H9 (cell line): ENCODE results near the gene EHBP1. TPM values are rescaled to one million over a fixed set of nuclear protein-coding genes. Genes with fewer than 3 reads are reported as not detected.

Experiments
- DNase-seq: peaks from one replicate; pipeline ENCODE4 v3.0.0-alpha.2; 2017
- H2AFZ ChIP-seq: one replicate; pipeline ENCODE4 v1.6.1; 2013; ENCODE audit warnings: mild to moderate bottlenecking, low read length, control low read depth, moderate library complexity
- H2AK5ac ChIP-seq: 2 replicates; pipeline ENCODE4 v1.6.1; 2013; ENCODE audit warnings: low read length, control low read depth, mixed read lengths; ENCODE audit not compliant: insufficient read length
- H2BK120ac ChIP-seq: one replicate; pipeline ENCODE4 v1.6.1; 2013; ENCODE audit warnings: low read depth, mild to moderate bottlenecking, low read length, control low read depth, inconsistent platforms; ENCODE audit not compliant: poor library complexity, severe bottlenecking
- H2BK12ac ChIP-seq: 2 replicates; pipeline ENCODE4 v1.6.1; 2013; ENCODE audit warnings: low read length, control low read depth, mixed read lengths, low read depth; ENCODE audit not compliant: insufficient read length
- H2BK15ac ChIP-seq: 2 replicates; pipeline ENCODE4 v1.6.1; 2013; ENCODE audit warnings: low read depth, low read length, control low read depth
- H2BK20ac ChIP-seq: one replicate; pipeline ENCODE4 v1.6.1; 2013; ENCODE audit warnings: low read depth, mild to moderate bottlenecking, low read length, control low read depth, inconsistent platforms; ENCODE audit not compliant: poor library complexity, severe bottlenecking
- H2BK5ac ChIP-seq: 2 replicates; pipeline ENCODE4 v1.6.1; 2013; ENCODE audit warnings: low read length, control low read depth, mixed read lengths; ENCODE audit not compliant: insufficient read length
- H3K14ac ChIP-seq: 2 replicates; pipeline ENCODE4 v1.6.1; 2013; ENCODE audit warnings: low read length, control low read depth; ENCODE audit not compliant: insufficient read depth
- H3K18ac ChIP-seq: 2 replicates; pipeline ENCODE4 v1.6.1; 2013; ENCODE audit warnings: low read depth, mild to moderate bottlenecking, mixed read lengths, low read length, control low read depth; ENCODE audit not compliant: insufficient read length
- H3K23ac ChIP-seq: 2 replicates; pipeline ENCODE4 v1.6.1; 2013; ENCODE audit warnings: low read length, control low read depth, mixed read lengths, low read depth; ENCODE audit not compliant: insufficient read length
- H3K23me2 ChIP-seq: 2 replicates; pipeline ENCODE4 v1.6.1; 2013; ENCODE audit warnings: low read depth, mild to moderate bottlenecking, mixed read lengths, low read length, control low read depth; ENCODE audit not compliant: insufficient read length, poor library complexity, severe bottlenecking
- H3K27ac ChIP-seq: 2 replicates; pipeline ENCODE4 v1.5.1; 2013; ENCODE audit warnings: low read length, control low read depth, mixed read lengths, low read depth; ENCODE audit not compliant: insufficient read length
- H3K27me3 ChIP-seq: 2 replicates; pipeline ENCODE4 v1.6.1; 2013; ENCODE audit warnings: low read length, control low read depth, inconsistent platforms; ENCODE audit not compliant: insufficient read depth
- H3K4ac ChIP-seq: 2 replicates; pipeline ENCODE4 v1.6.1; 2013; ENCODE audit warnings: low read depth, mild to moderate bottlenecking, control low read depth, inconsistent platforms, low read length, moderate library complexity
- H3K4me1 ChIP-seq: 2 replicates; pipeline ENCODE4 v1.6.1; 2013; ENCODE audit warnings: low read length, control low read depth, inconsistent platforms; ENCODE audit not compliant: insufficient read depth
- H3K4me2 ChIP-seq: 2 replicates; pipeline ENCODE4 v1.6.1; 2013; ENCODE audit warnings: low read length, control low read depth, mixed read lengths; ENCODE audit not compliant: insufficient read length, insufficient read depth
- H3K56ac ChIP-seq: 2 replicates; pipeline ENCODE4 v1.6.1; 2013; ENCODE audit warnings: low read depth, mild to moderate bottlenecking, mixed read lengths, low read length, control low read depth; ENCODE audit not compliant: insufficient read length
- H3K79me1 ChIP-seq: 2 replicates; pipeline ENCODE4 v1.6.1; 2013; ENCODE audit warnings: low read depth, mild to moderate bottlenecking, moderate library complexity, low read length, control low read depth, inconsistent platforms; ENCODE audit not compliant: insufficient read depth, poor library complexity, severe bottlenecking
- H3K79me2 ChIP-seq: 2 replicates; pipeline ENCODE4 v1.6.1; 2013; ENCODE audit warnings: low read length, control low read depth, inconsistent platforms; ENCODE audit not compliant: insufficient read depth
- H3K9ac ChIP-seq: 2 replicates; pipeline ENCODE4 v1.6.1; 2013; ENCODE audit warnings: low read length, control low read depth, mixed read lengths; ENCODE audit not compliant: insufficient read length; ENCODE audit errors: extremely low read depth
- H3K9me3 ChIP-seq: one replicate; pipeline ENCODE4 v1.6.1; 2013; ENCODE audit warnings: low read depth, low read length, inconsistent platforms; ENCODE audit not compliant: control insufficient read depth
- H3T11ph ChIP-seq: one replicate; pipeline ENCODE4 v1.6.1; 2013; ENCODE audit warnings: mild to moderate bottlenecking, low read length, control low read depth, inconsistent platforms
- H4K20me1 ChIP-seq: one replicate; pipeline ENCODE4 v1.6.1; 2013; ENCODE audit not compliant: control insufficient read depth, insufficient read length, insufficient read depth
- H4K5ac ChIP-seq: 2 replicates; pipeline ENCODE4 v1.6.1; 2013; ENCODE audit warnings: low read depth, mild to moderate bottlenecking, mixed read lengths, low read length, control low read depth; ENCODE audit not compliant: insufficient read length
- H4K8ac ChIP-seq: replicated peaks from 2 replicates; pipeline ENCODE4 v1.6.1; 2013; ENCODE audit warnings: low read length, control low read depth, mixed read lengths, low read depth; ENCODE audit not compliant: insufficient read length
- H4K91ac ChIP-seq: 2 replicates; pipeline ENCODE4 v1.6.1; 2013; ENCODE audit warnings: low read depth, mild to moderate bottlenecking, moderate library complexity, mixed read lengths, low read length, control low read depth; ENCODE audit not compliant: insufficient read length
- H3K27ac Mint-ChIP-seq, 3 experiments: 2 replicates in 2 of 3; 3 replicates in 1 of 3; pipeline ENCODE4 v1.8.0; 2020 to 2021; ENCODE audit warnings: mixed read lengths in 3 of 3, mild to moderate bottlenecking in 1 of 3, moderate library complexity in 1 of 3
- H3K27me3 Mint-ChIP-seq: 2 replicates; pipeline ENCODE4 v1.8.0; 2021; ENCODE audit warnings: low read depth, mild to moderate bottlenecking, moderate library complexity, mixed read lengths
- H3K36me3 Mint-ChIP-seq, 3 experiments: 2 replicates in 2 of 3; 3 replicates in 1 of 3; pipeline ENCODE4 v1.8.0; 2020 to 2021; ENCODE audit warnings: low read depth in 3 of 3, mixed read lengths in 3 of 3; ENCODE audit not compliant: insufficient read depth in 1 of 3
- H3K4me1 Mint-ChIP-seq, 2 experiments: 2 replicates each; pipeline ENCODE4 v1.8.0; 2020; ENCODE audit warnings: mixed read lengths in 2 of 2
- H3K4me3 Mint-ChIP-seq, 2 experiments: 2 replicates in 1 of 2; 3 replicates in 1 of 2; pipeline ENCODE4 v1.8.0; 2020 to 2021; ENCODE audit warnings: mild to moderate bottlenecking in 2 of 2, mixed read lengths in 2 of 2, moderate library complexity in 1 of 2
- H3K9me3 Mint-ChIP-seq, 2 experiments: 2 replicates in 1 of 2; 3 replicates in 1 of 2; pipeline ENCODE4 v1.8.0; 2020; ENCODE audit warnings: mild to moderate bottlenecking in 2 of 2, mixed read lengths in 2 of 2, moderate library complexity in 1 of 2
- whole genome bisulfite sequencing: extraction: QIAGEN DNeasy Blood & Tissue Kit; methylation state at CpG from one replicate; pipeline ENCODE4 v1.1.7; 2013; ENCODE audit warnings: missing lambda C conversion rate, low lambda C conversion rate, mixed read lengths; ENCODE audit not compliant: insufficient read length; ENCODE audit errors: extremely low coverage; 5-methylcytosine and 5-hydroxymethylcytosine counted together
- total RNA-seq: library from RNA; stranded (reverse); gene quantifications from 2 replicates; pipeline ENCODE4 v1.2.1, GENCODE V29; 2021
- TF ChIP-seq, protein P1 (sequence below): fragments of 200-600 bp; sonication (generic); conservative IDR thresholded peaks from 3 replicates; pipeline ENCODE4 v1.8.0; 2021; ENCODE audit warnings: antibody characterized with exemption, mild to moderate bottlenecking

The EHBP1 gene
- total RNA-seq, 1 experiment from 2014 or later: 35.6 TPM

DNA sequence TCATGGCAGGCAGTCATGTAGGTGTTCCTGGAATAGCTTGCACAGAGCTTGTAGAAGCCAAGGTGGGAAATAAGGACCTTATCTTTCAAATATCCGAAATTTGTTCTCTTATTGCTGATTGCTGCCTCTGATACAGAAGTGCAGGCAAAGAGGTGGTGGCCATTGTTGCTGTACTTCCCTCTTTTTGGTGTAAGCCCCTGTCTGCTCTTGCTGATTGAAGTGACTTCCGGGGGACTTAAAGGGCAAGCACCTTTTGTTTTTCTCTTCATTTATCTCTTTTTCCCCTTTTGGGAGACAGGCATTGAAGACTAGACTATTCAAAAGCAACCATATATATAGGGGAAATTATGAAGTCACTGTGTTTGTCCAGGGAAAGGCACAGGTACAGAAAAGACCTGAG is 213.5 kb downstream of the EHBP1 start:
- DNase-seq: no peak
- no peak overlapping the region for H4K91ac ChIP-seq
- Mint-ChIP-seq H3K36me3 (peaks cover 22 to 44% (median 28%) of the 10 kb centered on the region in 3 experiments), H3K9me3 (peaks cover 10 to 23% of the 10 kb centered on the region in 2 experiments; a peak in 4 of 5 replicates), H3K27ac (no peak overlapping the region), H3K4me3 (no peak overlapping the region), H3K4me1 (no peaks in the 10 kb centered on the region), H3K27me3 (no peaks in the 10 kb centered on the region)
- H3K79me1 ChIP-seq: no peaks in the 10 kb centered on the region
- H2BK15ac ChIP-seq: no peak overlapping the region
- H3K23ac ChIP-seq: no peak overlapping the region
- no peaks in the 10 kb centered on the region for H4K20me1 ChIP-seq
- TF ChIP-seq, protein P1, sequence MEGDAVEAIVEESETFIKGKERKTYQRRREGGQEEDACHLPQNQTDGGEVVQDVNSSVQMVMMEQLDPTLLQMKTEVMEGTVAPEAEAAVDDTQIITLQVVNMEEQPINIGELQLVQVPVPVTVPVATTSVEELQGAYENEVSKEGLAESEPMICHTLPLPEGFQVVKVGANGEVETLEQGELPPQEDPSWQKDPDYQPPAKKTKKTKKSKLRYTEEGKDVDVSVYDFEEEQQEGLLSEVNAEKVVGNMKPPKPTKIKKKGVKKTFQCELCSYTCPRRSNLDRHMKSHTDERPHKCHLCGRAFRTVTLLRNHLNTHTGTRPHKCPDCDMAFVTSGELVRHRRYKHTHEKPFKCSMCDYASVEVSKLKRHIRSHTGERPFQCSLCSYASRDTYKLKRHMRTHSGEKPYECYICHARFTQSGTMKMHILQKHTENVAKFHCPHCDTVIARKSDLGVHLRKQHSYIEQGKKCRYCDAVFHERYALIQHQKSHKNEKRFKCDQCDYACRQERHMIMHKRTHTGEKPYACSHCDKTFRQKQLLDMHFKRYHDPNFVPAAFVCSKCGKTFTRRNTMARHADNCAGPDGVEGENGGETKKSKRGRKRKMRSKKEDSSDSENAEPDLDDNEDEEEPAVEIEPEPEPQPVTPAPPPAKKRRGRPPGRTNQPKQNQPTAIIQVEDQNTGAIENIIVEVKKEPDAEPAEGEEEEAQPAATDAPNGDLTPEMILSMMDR: no peak
- H3K79me2 ChIP-seq: no peaks in the 10 kb centered on the region
- H2BK20ac ChIP-seq: no peak overlapping the region
- no peak overlapping the region for H3T11ph ChIP-seq
- no peak overlapping the region for H3K4ac ChIP-seq
- H3K27ac ChIP-seq: no peak overlapping the region
- no peak overlapping the region for H2BK120ac ChIP-seq
- H3K9me3 ChIP-seq: no peaks in the 10 kb centered on the region
- H2BK12ac ChIP-seq: no peak overlapping the region
- H3K9ac ChIP-seq: no peak overlapping the region
- no peaks in the 10 kb centered on the region for H3K4me1 ChIP-seq
- H2BK5ac ChIP-seq: no peak overlapping the region
- H3K18ac ChIP-seq: no peak overlapping the region
- H2AFZ ChIP-seq: no peak overlapping the region
- H4K5ac ChIP-seq: no peak overlapping the region
- no peaks in the 10 kb centered on the region for H3K27me3 ChIP-seq
- H3K56ac ChIP-seq: no peak overlapping the region
- no peaks in the 10 kb centered on the region for H3K23me2 ChIP-seq
- no peak overlapping the region for H2AK5ac ChIP-seq
- no peak overlapping the region for H3K14ac ChIP-seq
- H3K4me2 ChIP-seq: no peak overlapping the region
- WGBS: no CpG with 5 or more reads among the region's 2 CpGs
- no peak overlapping the region for H4K8ac ChIP-seq
